Measurements from ENCODE around the gene GPR180.

DNA sequence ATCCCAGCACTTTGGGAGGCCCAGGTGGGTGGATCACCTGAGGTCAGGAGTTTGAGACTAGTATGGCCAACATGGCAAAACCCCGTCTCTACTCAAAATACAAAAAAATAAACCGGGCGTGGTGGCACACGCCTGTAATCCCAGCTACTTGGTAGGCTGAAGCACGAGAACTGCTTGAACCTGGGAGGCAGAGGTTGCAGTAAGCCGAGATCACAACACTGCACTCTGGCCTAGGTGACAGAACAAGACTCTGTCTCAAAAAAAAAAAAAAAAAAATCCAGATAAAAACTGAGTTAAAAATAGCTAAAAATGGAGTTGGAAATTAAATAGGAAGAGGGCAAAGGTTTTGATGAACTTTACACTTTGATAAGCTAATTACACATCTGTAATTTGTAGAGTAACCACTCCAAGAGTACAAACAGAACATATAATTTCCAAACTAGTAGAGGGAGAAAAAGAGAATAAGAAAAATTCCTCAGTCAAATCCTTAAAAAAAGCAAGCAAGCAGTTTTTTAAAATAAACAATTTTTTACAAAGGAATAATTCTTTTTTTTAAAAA lies 16.0 kb upstream of the GPR180 start:
- TF ChIP-seq, protein P1, sequence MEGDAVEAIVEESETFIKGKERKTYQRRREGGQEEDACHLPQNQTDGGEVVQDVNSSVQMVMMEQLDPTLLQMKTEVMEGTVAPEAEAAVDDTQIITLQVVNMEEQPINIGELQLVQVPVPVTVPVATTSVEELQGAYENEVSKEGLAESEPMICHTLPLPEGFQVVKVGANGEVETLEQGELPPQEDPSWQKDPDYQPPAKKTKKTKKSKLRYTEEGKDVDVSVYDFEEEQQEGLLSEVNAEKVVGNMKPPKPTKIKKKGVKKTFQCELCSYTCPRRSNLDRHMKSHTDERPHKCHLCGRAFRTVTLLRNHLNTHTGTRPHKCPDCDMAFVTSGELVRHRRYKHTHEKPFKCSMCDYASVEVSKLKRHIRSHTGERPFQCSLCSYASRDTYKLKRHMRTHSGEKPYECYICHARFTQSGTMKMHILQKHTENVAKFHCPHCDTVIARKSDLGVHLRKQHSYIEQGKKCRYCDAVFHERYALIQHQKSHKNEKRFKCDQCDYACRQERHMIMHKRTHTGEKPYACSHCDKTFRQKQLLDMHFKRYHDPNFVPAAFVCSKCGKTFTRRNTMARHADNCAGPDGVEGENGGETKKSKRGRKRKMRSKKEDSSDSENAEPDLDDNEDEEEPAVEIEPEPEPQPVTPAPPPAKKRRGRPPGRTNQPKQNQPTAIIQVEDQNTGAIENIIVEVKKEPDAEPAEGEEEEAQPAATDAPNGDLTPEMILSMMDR (IDR thresholded peaks at IDR 0.05; ENCODE audit: borderline replicate concordance, extremely low read depth, low read length, poor library complexity, severe bottlenecking), result no peak
- no peak for TF ChIP-seq EZH2 (IDR thresholded peaks at IDR 0.05; ENCODE audit: borderline replicate concordance, low read depth, low read length, severe bottlenecking)
